ENCODE results near the gene RXRA. TPM values are rescaled to one million over a fixed set of nuclear protein-coding genes. Genes with fewer than 3 reads are reported as not detected.

Gene RXRA
- polyA plus RNA-seq, 1 experiment = 5.3 TPM

DNA sequence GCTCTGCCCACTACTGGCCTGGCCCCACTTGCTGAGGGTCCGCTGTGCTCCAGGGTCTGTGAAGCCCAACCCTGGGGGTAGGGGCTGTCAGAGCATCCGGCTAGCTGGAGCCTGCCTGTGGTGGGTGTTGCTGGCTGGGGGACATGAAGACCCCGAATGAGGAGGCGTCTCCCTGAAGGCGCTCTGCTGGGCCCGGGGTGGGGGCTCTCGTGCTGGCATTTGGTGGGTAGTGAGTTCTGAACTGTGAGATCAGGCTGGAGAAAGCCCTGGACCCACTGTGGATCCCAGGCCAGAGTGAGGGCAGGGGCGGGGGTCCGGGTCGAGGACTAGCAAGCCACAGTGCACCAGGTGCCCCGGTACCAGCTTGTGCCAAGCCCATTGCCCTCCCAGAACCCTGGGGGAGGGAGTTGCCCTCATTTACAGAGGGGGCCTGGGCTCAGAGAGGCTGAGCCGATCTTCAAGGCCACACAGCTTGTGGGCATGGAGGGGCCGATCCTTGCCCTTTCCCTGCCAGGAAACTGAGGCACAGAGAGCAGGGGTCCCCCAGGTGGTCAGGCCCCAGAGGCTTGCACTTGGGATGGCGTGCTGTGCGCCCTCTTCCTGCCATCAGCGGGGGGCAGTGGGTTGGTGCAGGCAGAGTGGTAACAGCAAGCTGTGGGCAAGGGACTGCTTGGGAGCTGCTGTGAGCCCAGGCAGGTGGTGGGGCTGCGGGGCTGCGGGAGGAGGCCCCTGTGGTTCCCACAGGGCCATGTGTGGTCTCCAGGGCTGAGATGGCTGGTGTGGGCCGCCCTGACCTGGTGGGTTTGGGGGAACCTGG is 15.9 kb downstream of the RXRA start:
- CTCF ChIA-PET = no interaction called here

DNA sequence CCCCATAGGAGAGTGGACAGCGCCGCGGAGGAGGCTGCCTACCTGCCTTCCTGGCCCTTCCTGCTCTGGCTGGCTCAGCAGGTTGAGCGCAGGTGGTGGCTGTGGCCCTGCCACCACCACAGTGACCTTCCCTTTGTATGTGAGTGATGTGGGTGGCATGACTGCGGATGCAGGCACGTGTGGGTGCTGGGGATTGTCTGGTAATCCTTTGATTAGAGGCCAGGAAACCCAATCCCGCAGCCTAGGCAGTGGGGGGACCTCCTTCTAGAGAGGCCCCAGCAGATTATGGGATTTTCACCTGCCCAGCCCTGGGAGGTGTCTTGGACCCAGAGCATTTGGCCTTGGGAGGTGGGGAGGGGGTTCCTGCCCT is 16.5 kb downstream of the RXRA start:
- H3K9me3 ChIP-seq (ENCODE audit: control insufficient read depth, insufficient read depth, low read length) = no peaks in the 10 kb centered on the region
- TF ChIP-seq, protein P1, sequence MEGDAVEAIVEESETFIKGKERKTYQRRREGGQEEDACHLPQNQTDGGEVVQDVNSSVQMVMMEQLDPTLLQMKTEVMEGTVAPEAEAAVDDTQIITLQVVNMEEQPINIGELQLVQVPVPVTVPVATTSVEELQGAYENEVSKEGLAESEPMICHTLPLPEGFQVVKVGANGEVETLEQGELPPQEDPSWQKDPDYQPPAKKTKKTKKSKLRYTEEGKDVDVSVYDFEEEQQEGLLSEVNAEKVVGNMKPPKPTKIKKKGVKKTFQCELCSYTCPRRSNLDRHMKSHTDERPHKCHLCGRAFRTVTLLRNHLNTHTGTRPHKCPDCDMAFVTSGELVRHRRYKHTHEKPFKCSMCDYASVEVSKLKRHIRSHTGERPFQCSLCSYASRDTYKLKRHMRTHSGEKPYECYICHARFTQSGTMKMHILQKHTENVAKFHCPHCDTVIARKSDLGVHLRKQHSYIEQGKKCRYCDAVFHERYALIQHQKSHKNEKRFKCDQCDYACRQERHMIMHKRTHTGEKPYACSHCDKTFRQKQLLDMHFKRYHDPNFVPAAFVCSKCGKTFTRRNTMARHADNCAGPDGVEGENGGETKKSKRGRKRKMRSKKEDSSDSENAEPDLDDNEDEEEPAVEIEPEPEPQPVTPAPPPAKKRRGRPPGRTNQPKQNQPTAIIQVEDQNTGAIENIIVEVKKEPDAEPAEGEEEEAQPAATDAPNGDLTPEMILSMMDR (IDR thresholded peaks at IDR 0.05; ENCODE audit: low read depth, low read length) = no peak
- H3K4me3 ChIP-seq (ENCODE audit: low read depth, low read length) = no peak overlapping the region
- no peak overlapping the region for H3K27ac ChIP-seq (ENCODE audit: low read depth, low read length)
- H3K27me3 ChIP-seq (ENCODE audit: control insufficient read depth, insufficient read depth, low read length) = no peaks in the 10 kb centered on the region
- POLR2A ChIA-PET = no interaction called here
- no peak for DNase-seq (ENCODE audit: low read depth, low spot score)
- CTCF ChIA-PET = no interaction called here

More for the DNA sequence above, 15.9 kb downstream of the RXRA start:
- H3K9me3 ChIP-seq (ENCODE audit: control insufficient read depth, insufficient read depth, low read length) = no peaks in the 10 kb centered on the region
- DNase-seq (ENCODE audit: low read depth, low spot score) = no peak
- no peak overlapping the region for H3K27ac ChIP-seq (ENCODE audit: low read depth, low read length)
- H3K27me3 ChIP-seq (ENCODE audit: control insufficient read depth, insufficient read depth, low read length) = no peaks in the 10 kb centered on the region
- TF ChIP-seq, protein P1 (IDR thresholded peaks at IDR 0.05; ENCODE audit: low read depth, low read length) = no peak
- POLR2A ChIA-PET = no interaction called here
- no peak overlapping the region for H3K4me3 ChIP-seq (ENCODE audit: low read depth, low read length)

DNA sequence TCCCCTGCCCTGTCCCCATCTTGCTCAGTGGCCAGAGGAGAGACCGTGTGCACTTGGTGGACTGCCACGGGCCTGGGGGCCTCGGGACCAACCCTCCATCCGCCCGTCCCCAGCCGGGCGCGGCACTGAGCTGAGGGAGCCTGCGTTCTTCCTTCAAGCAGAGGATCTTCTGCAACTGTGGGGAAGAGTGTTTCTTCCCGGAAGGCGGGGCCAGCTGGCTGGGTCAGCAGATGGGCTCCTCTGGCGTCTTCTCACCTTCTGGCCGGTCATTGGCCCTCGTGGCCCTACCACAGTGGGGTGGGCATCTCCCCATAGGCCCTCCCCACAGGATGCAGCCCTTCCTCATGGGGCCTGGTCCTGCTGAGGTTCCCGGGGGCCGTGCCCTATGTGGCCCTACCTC is 17.4 kb downstream of the RXRA start:
- no peak overlapping the region for H3K4me3 ChIP-seq (ENCODE audit: low read depth, low read length)
- POLR2A ChIA-PET = interaction anchor here (0.9 kb wide), 1 partner anchor 64 kb away, joined by 3 read pairs; no protein-coding TSS in a partner anchor
- no peak overlapping the region for H3K27ac ChIP-seq (ENCODE audit: low read depth, low read length)
- H3K27me3 ChIP-seq (ENCODE audit: control insufficient read depth, insufficient read depth, low read length) = no peaks in the 10 kb centered on the region
- TF ChIP-seq, protein P1 (IDR thresholded peaks at IDR 0.05; ENCODE audit: low read depth, low read length) = no peak
- H3K9me3 ChIP-seq (ENCODE audit: control insufficient read depth, insufficient read depth, low read length) = no peaks in the 10 kb centered on the region; the same call in 1 of the 2 replicates
- CTCF ChIA-PET = no interaction called here
- no peak for DNase-seq (ENCODE audit: low read depth, low spot score)

DNA sequence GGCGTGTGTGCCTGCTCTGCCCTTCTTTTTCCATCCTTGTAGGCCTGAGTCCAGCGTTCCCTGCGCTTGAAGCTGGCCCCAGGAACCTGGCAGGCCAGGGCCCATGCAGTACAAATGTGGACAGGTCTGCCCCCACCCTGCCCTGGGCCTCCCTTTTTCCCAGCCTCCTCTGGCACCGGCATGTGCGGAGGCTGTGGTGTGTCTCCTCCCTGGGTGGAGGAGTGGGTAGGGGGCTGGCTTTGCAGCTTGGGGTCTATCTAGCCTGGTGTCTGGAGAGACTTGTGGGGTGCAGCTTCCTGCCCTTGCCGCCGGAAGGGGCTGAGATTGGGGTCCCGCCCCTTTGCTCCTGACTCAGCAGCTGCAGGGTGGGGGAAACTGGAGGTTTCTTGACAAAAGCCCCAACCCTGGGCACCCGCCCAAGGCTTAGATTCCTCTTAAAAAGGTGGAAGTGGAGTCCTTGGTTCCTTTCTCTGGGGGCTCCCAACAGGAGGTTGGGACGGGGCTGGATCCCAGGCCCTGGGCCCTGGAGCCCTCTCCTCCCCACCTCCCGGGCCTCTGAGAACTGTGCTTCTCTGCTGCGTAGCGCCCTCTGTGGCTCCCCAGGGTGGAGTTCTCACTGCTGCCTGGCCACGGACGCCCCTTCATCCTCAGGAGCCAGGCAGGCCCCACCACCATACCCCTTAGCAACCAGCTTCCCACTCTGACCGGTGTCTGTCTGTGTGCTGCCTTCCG is 18.0 kb downstream of the RXRA start:
- no peak overlapping the region for H3K4me3 ChIP-seq (ENCODE audit: low read depth, low read length)
- H3K9me3 ChIP-seq (ENCODE audit: control insufficient read depth, insufficient read depth, low read length) = no peaks in the 10 kb centered on the region; the same call in 1 of the 2 replicates
- TF ChIP-seq, protein P1 (IDR thresholded peaks at IDR 0.05; ENCODE audit: low read depth, low read length) = 0 out of 2 replicates have a peak, but pooled peaks have one; percentile 9
- H3K27me3 ChIP-seq (ENCODE audit: control insufficient read depth, insufficient read depth, low read length) = no peaks in the 10 kb centered on the region
- ChIA-PET POLR2A (interaction anchor here (0.9 to 1.5 kb wide), 2 partner anchors 17 to 63 kb away, joined by 3 to 4 read pairs; no protein-coding TSS in a partner anchor), CTCF (interaction anchor here (0.6 to 1.2 kb wide), 2 partner anchors 99 to 173 kb away, joined by 3 read pairs; no protein-coding TSS in a partner anchor)
- peak overlapping the region; percentile 31 for H3K27ac ChIP-seq (ENCODE audit: low read depth, low read length)
- no peak for DNase-seq (ENCODE audit: low read depth, low spot score)
